HG03565 (cell line): ENCODE measurements around the gene GUCY1B1.

Experiments
- ATAC-seq: cut with Tn5 transposase; IDR thresholded peaks from one replicate; pipeline ENCODE4 v1.9.1; 2021; ENCODE audit warnings: mild to moderate bottlenecking, moderate library complexity; ENCODE audit not compliant: unreplicated experiment

The GUCY1B1 gene

GRCh38 chr4:155758481-155759371, at the start of gene GUCY1B1:
Gene GUCY1B1, plus strand, starts transcription at chr4:155759021. Its CDS starts 120 bp downstream, at chr4:155759141.
- ATAC-seq = peak; percentile 96

- no peak for ATAC-seq
Measured at GRCh38 chr4:155709918-155710317, 48.9 kb upstream of the GUCY1B1 start.

- ATAC-seq = no peak
Measured at GRCh38 chr4:155711556-155711955, 47.3 kb upstream of the GUCY1B1 start.

GRCh38 chr4:155712846-155713245, 46.0 kb upstream of the GUCY1B1 start:
- no peak for ATAC-seq

GRCh38 chr4:155713911-155714310, 44.9 kb upstream of the GUCY1B1 start:
- no peak for ATAC-seq

- ATAC-seq = no peak
Measured at GRCh38 chr4:155722336-155722735, 36.5 kb upstream of the GUCY1B1 start.

GRCh38 chr4:155722816-155723499, 35.9 kb upstream of the GUCY1B1 start:
- no peak for ATAC-seq

GRCh38 chr4:155724731-155725130, 34.1 kb upstream of the GUCY1B1 start:
- ATAC-seq = no peak

GRCh38 chr4:155734065-155734464, 24.8 kb upstream of the GUCY1B1 start:
- ATAC-seq = no peak

GRCh38 chr4:155734951-155735350, 23.9 kb upstream of the GUCY1B1 start:
- no peak for ATAC-seq

- no peak for ATAC-seq
Measured at GRCh38 chr4:155735496-155735895, 23.3 kb upstream of the GUCY1B1 start.

- ATAC-seq = no peak
Measured at GRCh38 chr4:155738548-155738947, 20.3 kb upstream of the GUCY1B1 start.

- no peak for ATAC-seq
Measured at GRCh38 chr4:155741546-155741945, 17.3 kb upstream of the GUCY1B1 start.

GRCh38 chr4:155742310-155743015, 16.4 kb upstream of the GUCY1B1 start:
- ATAC-seq = no peak

- no peak for ATAC-seq
Measured at GRCh38 chr4:155745984-155746383, 12.8 kb upstream of the GUCY1B1 start.

- no peak for ATAC-seq
Measured at GRCh38 chr4:155748039-155748438, 10.8 kb upstream of the GUCY1B1 start.

- ATAC-seq = no peak
Measured at GRCh38 chr4:155749041-155749440, 9.8 kb upstream of the GUCY1B1 start.

- no peak for ATAC-seq
Measured at GRCh38 chr4:155751569-155751968, 7.3 kb upstream of the GUCY1B1 start.

GRCh38 chr4:155757745-155758265, 1.0 kb upstream of the GUCY1B1 start:
- ATAC-seq = no peak

GRCh38 chr4:155759372-155760252, 791 bp downstream of the GUCY1B1 start:
- no peak for ATAC-seq
